Measurements from ENCODE around the gene SEMA4D.
A peak's percentile ranks its signal among the peaks of the same experiment; 100 is the strongest.

Gene SEMA4D

GRCh38 chr9:89317282-89317681 is 180.6 kb downstream of the SEMA4D start:
- H3K4me3 ChIP-seq (ENCODE audit: low read depth in 1 of 2, low read length in 2 of 2), result peak overlapping the region in 1 of 2 experiments; percentile 77; a peak in 1 of 4 replicates

GRCh38 chr9:89315482-89315881 is 182.4 kb downstream of the SEMA4D start:
- Histone ChIP-seq H3K4me2 (ENCODE audit: insufficient read depth, low read length) (peak overlapping the region; percentile 70), H2AFZ (ENCODE audit: low read depth, low read length) (no peak overlapping the region), H3K4me1 (ENCODE audit: insufficient read depth, low read length) (peaks cover 72% of the 10 kb centered on the region), H4K20me1 (ENCODE audit: insufficient read depth, low read length) (peaks cover 38% of the 10 kb centered on the region), H3K27me3 (ENCODE audit: insufficient read depth, low read length, poor library complexity) (no peaks in the 10 kb centered on the region), H3K9ac (ENCODE audit: low read depth, low read length) (peak overlapping the region; percentile 90; the same call in 1 of the 2 replicates), H3K27ac (ENCODE audit: low read length) (no peak overlapping the region), H3K4me3 (ENCODE audit: low read depth in 1 of 2, low read length in 2 of 2) (peak overlapping the region in 1 of 2 experiments; percentile 72; a peak in 1 of 4 replicates), H3K9me3 (ENCODE audit: insufficient read depth, low read length, severe bottlenecking) (no peaks in the 10 kb centered on the region), H3K36me3 (ENCODE audit: insufficient read depth, low read length) (peaks cover 76% of the 10 kb centered on the region), H3K79me2 (ENCODE audit: insufficient read depth, low read length) (peaks cover 90% of the 10 kb centered on the region)
- no peak for ATAC-seq (ENCODE audit: insufficient read depth, low read depth)
- TF ChIP-seq, protein P1, sequence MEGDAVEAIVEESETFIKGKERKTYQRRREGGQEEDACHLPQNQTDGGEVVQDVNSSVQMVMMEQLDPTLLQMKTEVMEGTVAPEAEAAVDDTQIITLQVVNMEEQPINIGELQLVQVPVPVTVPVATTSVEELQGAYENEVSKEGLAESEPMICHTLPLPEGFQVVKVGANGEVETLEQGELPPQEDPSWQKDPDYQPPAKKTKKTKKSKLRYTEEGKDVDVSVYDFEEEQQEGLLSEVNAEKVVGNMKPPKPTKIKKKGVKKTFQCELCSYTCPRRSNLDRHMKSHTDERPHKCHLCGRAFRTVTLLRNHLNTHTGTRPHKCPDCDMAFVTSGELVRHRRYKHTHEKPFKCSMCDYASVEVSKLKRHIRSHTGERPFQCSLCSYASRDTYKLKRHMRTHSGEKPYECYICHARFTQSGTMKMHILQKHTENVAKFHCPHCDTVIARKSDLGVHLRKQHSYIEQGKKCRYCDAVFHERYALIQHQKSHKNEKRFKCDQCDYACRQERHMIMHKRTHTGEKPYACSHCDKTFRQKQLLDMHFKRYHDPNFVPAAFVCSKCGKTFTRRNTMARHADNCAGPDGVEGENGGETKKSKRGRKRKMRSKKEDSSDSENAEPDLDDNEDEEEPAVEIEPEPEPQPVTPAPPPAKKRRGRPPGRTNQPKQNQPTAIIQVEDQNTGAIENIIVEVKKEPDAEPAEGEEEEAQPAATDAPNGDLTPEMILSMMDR (IDR thresholded peaks at IDR 0.05; ENCODE audit: borderline replicate concordance, extremely low read depth, low read length, poor library complexity, severe bottlenecking), result no peak
- TF ChIP-seq EZH2 (IDR thresholded peaks at IDR 0.05; ENCODE audit: borderline replicate concordance, low read depth, low read length, severe bottlenecking), result no peak
- DNase-seq, result no peak

More at GRCh38 chr9:89317282-89317681, 180.6 kb downstream of the SEMA4D start:
- Histone ChIP-seq H3K4me2 (ENCODE audit: insufficient read depth, low read length) (peak overlapping the region; percentile 70), H3K79me2 (ENCODE audit: insufficient read depth, low read length) (peaks cover 94% of the 10 kb centered on the region), H2AFZ (ENCODE audit: low read depth, low read length) (no peak overlapping the region), H3K36me3 (ENCODE audit: insufficient read depth, low read length) (peaks cover 78% of the 10 kb centered on the region), H3K27me3 (ENCODE audit: insufficient read depth, low read length, poor library complexity) (no peaks in the 10 kb centered on the region), H3K9ac (ENCODE audit: low read depth, low read length) (peak overlapping the region; percentile 90), H4K20me1 (ENCODE audit: insufficient read depth, low read length) (peaks cover 30% of the 10 kb centered on the region), H3K9me3 (ENCODE audit: insufficient read depth, low read length, severe bottlenecking) (no peaks in the 10 kb centered on the region), H3K4me1 (ENCODE audit: insufficient read depth, low read length) (peaks cover 83% of the 10 kb centered on the region), H3K27ac (ENCODE audit: low read length) (peak overlapping the region; percentile 93)
- TF ChIP-seq EZH2 (IDR thresholded peaks at IDR 0.05; ENCODE audit: borderline replicate concordance, low read depth, low read length, severe bottlenecking), result no peak
- TF ChIP-seq, protein P1 (IDR thresholded peaks at IDR 0.05; ENCODE audit: borderline replicate concordance, extremely low read depth, low read length, poor library complexity, severe bottlenecking), result no peak
- ATAC-seq (ENCODE audit: insufficient read depth, low read depth), result no peak
- DNase-seq, result no peak

- no peak for ATAC-seq (ENCODE audit: insufficient read depth, low read depth)
- Histone ChIP-seq H3K27me3 (ENCODE audit: insufficient read depth, low read length, poor library complexity) (no peaks in the 10 kb centered on the region), H3K4me3 (ENCODE audit: low read depth in 1 of 2, low read length in 2 of 2) (peak overlapping the region; percentile 72 to 96; a peak in 3 of 4 replicates), H3K4me2 (ENCODE audit: insufficient read depth, low read length) (peak overlapping the region; percentile 70), H3K79me2 (ENCODE audit: insufficient read depth, low read length) (peaks cover 90% of the 10 kb centered on the region), H3K36me3 (ENCODE audit: insufficient read depth, low read length) (peaks cover 71% of the 10 kb centered on the region), H2AFZ (ENCODE audit: low read depth, low read length) (no peak overlapping the region), H3K4me1 (ENCODE audit: insufficient read depth, low read length) (peaks cover 67% of the 10 kb centered on the region), H3K9me3 (ENCODE audit: insufficient read depth, low read length, severe bottlenecking) (no peaks in the 10 kb centered on the region), H3K27ac (ENCODE audit: low read length) (peak overlapping the region; percentile 91), H3K9ac (ENCODE audit: low read depth, low read length) (peak overlapping the region; percentile 89), H4K20me1 (ENCODE audit: insufficient read depth, low read length) (peaks cover 38% of the 10 kb centered on the region)
- TF ChIP-seq, protein P1 (IDR thresholded peaks at IDR 0.05; ENCODE audit: borderline replicate concordance, extremely low read depth, low read length, poor library complexity, severe bottlenecking), result no peak
- no peak for TF ChIP-seq EZH2 (IDR thresholded peaks at IDR 0.05; ENCODE audit: borderline replicate concordance, low read depth, low read length, severe bottlenecking)
- DNase-seq, result no peak
These were observed 183.0 kb downstream of the SEMA4D start for GRCh38 chr9:89314955-89315354.
